ENCODE measurements around the gene WIF1.

- TF ChIP-seq CTCF (conservative IDR thresholded peaks at IDR 0.05; ENCODE audit: low read depth, low read length), result 0 out of 2 replicates have a peak, but pooled peaks have one; percentile 0
- peak; percentile 96 for TF ChIP-seq POLR2A (IDR thresholded peaks at IDR 0.05; ENCODE audit: low read depth, low read length)
- no peak for TF ChIP-seq RCOR1 (IDR thresholded peaks at IDR 0.05; ENCODE audit: insufficient replicate concordance, low read length)
- no peak for TF ChIP-seq RAD21 (IDR thresholded peaks at IDR 0.05; ENCODE audit: low read length)
- TF ChIP-seq MAFK (IDR thresholded peaks at IDR 0.05; ENCODE audit: low read depth, low read length), result no peak
- peak; percentile 43; the same call in 1 of the 2 replicates for TF ChIP-seq USF2 (IDR thresholded peaks at IDR 0.05; ENCODE audit: low read depth, low read length)
- TF ChIP-seq SMC3 (IDR thresholded peaks at IDR 0.05; ENCODE audit: low read depth, low read length), result no peak
- no peak for TF ChIP-seq MXI1 (IDR thresholded peaks at IDR 0.05; ENCODE audit: borderline replicate concordance, low read depth, low read length)
- no peak for TF ChIP-seq CEBPB (IDR thresholded peaks at IDR 0.05; ENCODE audit: low read depth, low read length)
- no peak for TF ChIP-seq RFX5 (IDR thresholded peaks at IDR 0.05; ENCODE audit: low read depth, low read length)
These were observed 48.5 kb upstream of the WIF1 start, which contains the start of gene LEMD3 for GRCh38 chr12:65169320-65170208.

All from IMR-90 (cell line).